Panc1 (cell line): ENCODE measurements around the gene PTPRE. TPM values are rescaled to one million over a fixed set of nuclear protein-coding genes. Genes with fewer than 3 reads are reported as not detected.

Experiments
- ATAC-seq: fragments of 200-7000 bp; cut with Tn5 transposase; 2 replicates; pipeline ENCODE4 v1.9.1; 2020; ENCODE audit warnings: mild to moderate bottlenecking, moderate library complexity
- BruUV-seq: library from RNA; stranded (reverse); fragments of 400-500 nt; replicated peaks from 2 replicates; lab custom pipeline; 2021; lab: Mats Ljungman, UMichigan
- CTCF ChIA-PET: fragments of 300-600 bp; sonication (Branson Sonifier 250); formaldehyde crosslinking; loops from one replicate; lab custom pipeline; 2022; ENCODE audit warnings: antibody characterized with exemption; lab: Charles Lee
- POLR2A ChIA-PET: fragments of 300-600 bp; sonication (Branson Sonifier 250); formaldehyde crosslinking; loops from one replicate; lab custom pipeline; 2022; ENCODE audit warnings: antibody characterized with exemption; lab: Charles Lee
- DNase-seq: peaks from one replicate; pipeline ENCODE4 v3.0.0-alpha.2; 2010; ENCODE audit warnings: low read depth, low spot score
- H3K27ac ChIP-seq: 2 replicates; pipeline ENCODE4 v1.5.1; 2011; ENCODE audit warnings: mild to moderate bottlenecking, low read length, inconsistent platforms
- H3K27me3 ChIP-seq: fragments of 200-500 bp; sonication (Bioruptor generic); 2 replicates; pipeline ENCODE4 v1.6.0; 2014; ENCODE audit warnings: low read length, inconsistent platforms; ENCODE audit not compliant: control insufficient read depth, insufficient read depth
- H3K36me3 ChIP-seq: fragments of 200-500 bp; sonication (Bioruptor generic); 2 replicates; pipeline ENCODE4 v1.5.1; 2014; ENCODE audit warnings: inconsistent platforms, mild to moderate bottlenecking, low read length, moderate library complexity; ENCODE audit not compliant: control insufficient read depth, insufficient read depth
- H3K4me1 ChIP-seq: 2 replicates; pipeline ENCODE4 v1.5.1; 2011; ENCODE audit warnings: inconsistent platforms, mild to moderate bottlenecking, low read length, moderate library complexity; ENCODE audit not compliant: control insufficient read depth, insufficient read depth
- H3K4me3 ChIP-seq, 2 experiments: 2 replicates each; pipeline ENCODE4 v1.5.1; 2011 to 2012; ENCODE audit warnings: low read depth in 2 of 2, low read length in 2 of 2, mild to moderate bottlenecking in 2 of 2, inconsistent platforms in 1 of 2, moderate library complexity in 1 of 2
- H3K9me3 ChIP-seq: fragments of 200-500 bp; sonication (Bioruptor generic); 2 replicates; pipeline ENCODE4 v1.5.1; 2014; ENCODE audit warnings: low read depth, mild to moderate bottlenecking, inconsistent platforms, low read length, moderate library complexity; ENCODE audit not compliant: control insufficient read depth, insufficient read depth
- POLR2AphosphoS5 ChIP-seq: IDR thresholded peaks from 2 replicates; pipeline ENCODE4 v1.6.1; 2012; ENCODE audit warnings: mild to moderate bottlenecking, low read depth, low read length, moderate library complexity
- SIN3A ChIP-seq: IDR thresholded peaks from 2 replicates; pipeline ENCODE4 v1.6.1; 2012; ENCODE audit warnings: low read depth, mild to moderate bottlenecking, low read length, moderate library complexity, borderline replicate concordance; ENCODE audit not compliant: insufficient read depth
- TCF7L2 ChIP-seq: IDR thresholded peaks from 2 replicates; pipeline ENCODE4 v1.6.1; 2011; ENCODE audit warnings: mild to moderate bottlenecking, low read depth, low read length, inconsistent platforms
- in situ Hi-C: cut with HindIII; loops from 2 replicates; pipeline ENCODE4 v1.10.0; 2016; ENCODE audit warnings: low sequenced_read_pairs, low pct_unique_long_range_greater_than_20kb
- intact Hi-C: fragments of 100-400 bp; cut with micrococcal nuclease; formaldehyde crosslinking; loops from one replicate; pipeline ENCODE4 v1.10.0; 2022; ENCODE audit not compliant: unreplicated experiment
- total RNA-seq: library from RNA; stranded (reverse); gene quantifications from one replicate; pipeline ENCODE4 v1.2.1, GENCODE V29; 2021; ENCODE audit not compliant: unreplicated experiment
- TF ChIP-seq, protein P1 (sequence below): fragments of 450-650 bp; IDR thresholded peaks from 2 replicates; pipeline ENCODE4 v1.5.1; 2017; ENCODE audit warnings: mild to moderate bottlenecking
- TF ChIP-seq, protein P2 (sequence below), 2 experiments: IDR thresholded peaks; 2 replicates each; pipeline ENCODE4 v1.6.1; 2011 to 2012; ENCODE audit warnings: low read depth in 2 of 2, control low read depth in 1 of 2, low read length in 1 of 2, mild to moderate bottlenecking in 1 of 2, moderate library complexity in 1 of 2; ENCODE audit not compliant: insufficient read depth in 1 of 2

PTPRE gene
- total RNA-seq, 1 experiment from 2014 or later: 0.44 TPM

GRCh38 chr10:127871631-127872010 is 35.3 kb upstream of the PTPRE start:
- Histone ChIP-seq H3K9me3 (no peaks in the 10 kb centered on the region; the same call in 1 of the 2 replicates), H3K4me3 (no peak overlapping the region), H3K27me3 (peaks cover 11% of the 10 kb centered on the region), H3K4me1 (no peaks in the 10 kb centered on the region), H3K27ac (no peak overlapping the region), H3K36me3 (no peaks in the 10 kb centered on the region)
- CTCF ChIA-PET: no interaction called here
- no TSS peak for BruUV-seq
- DNase-seq: no peak
- in situ Hi-C loops: no loop called here
- POLR2A ChIA-PET: no interaction called here
- TF ChIP-seq TCF7L2: no peak
- TF ChIP-seq, protein P1, sequence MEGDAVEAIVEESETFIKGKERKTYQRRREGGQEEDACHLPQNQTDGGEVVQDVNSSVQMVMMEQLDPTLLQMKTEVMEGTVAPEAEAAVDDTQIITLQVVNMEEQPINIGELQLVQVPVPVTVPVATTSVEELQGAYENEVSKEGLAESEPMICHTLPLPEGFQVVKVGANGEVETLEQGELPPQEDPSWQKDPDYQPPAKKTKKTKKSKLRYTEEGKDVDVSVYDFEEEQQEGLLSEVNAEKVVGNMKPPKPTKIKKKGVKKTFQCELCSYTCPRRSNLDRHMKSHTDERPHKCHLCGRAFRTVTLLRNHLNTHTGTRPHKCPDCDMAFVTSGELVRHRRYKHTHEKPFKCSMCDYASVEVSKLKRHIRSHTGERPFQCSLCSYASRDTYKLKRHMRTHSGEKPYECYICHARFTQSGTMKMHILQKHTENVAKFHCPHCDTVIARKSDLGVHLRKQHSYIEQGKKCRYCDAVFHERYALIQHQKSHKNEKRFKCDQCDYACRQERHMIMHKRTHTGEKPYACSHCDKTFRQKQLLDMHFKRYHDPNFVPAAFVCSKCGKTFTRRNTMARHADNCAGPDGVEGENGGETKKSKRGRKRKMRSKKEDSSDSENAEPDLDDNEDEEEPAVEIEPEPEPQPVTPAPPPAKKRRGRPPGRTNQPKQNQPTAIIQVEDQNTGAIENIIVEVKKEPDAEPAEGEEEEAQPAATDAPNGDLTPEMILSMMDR: no peak
- TF ChIP-seq, protein P2, sequence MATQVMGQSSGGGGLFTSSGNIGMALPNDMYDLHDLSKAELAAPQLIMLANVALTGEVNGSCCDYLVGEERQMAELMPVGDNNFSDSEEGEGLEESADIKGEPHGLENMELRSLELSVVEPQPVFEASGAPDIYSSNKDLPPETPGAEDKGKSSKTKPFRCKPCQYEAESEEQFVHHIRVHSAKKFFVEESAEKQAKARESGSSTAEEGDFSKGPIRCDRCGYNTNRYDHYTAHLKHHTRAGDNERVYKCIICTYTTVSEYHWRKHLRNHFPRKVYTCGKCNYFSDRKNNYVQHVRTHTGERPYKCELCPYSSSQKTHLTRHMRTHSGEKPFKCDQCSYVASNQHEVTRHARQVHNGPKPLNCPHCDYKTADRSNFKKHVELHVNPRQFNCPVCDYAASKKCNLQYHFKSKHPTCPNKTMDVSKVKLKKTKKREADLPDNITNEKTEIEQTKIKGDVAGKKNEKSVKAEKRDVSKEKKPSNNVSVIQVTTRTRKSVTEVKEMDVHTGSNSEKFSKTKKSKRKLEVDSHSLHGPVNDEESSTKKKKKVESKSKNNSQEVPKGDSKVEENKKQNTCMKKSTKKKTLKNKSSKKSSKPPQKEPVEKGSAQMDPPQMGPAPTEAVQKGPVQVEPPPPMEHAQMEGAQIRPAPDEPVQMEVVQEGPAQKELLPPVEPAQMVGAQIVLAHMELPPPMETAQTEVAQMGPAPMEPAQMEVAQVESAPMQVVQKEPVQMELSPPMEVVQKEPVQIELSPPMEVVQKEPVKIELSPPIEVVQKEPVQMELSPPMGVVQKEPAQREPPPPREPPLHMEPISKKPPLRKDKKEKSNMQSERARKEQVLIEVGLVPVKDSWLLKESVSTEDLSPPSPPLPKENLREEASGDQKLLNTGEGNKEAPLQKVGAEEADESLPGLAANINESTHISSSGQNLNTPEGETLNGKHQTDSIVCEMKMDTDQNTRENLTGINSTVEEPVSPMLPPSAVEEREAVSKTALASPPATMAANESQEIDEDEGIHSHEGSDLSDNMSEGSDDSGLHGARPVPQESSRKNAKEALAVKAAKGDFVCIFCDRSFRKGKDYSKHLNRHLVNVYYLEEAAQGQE (IDR thresholded peaks at IDR 0.05; ENCODE audit: insufficient read depth in 1 of 2, low read depth in 2 of 2, low read length in 1 of 2): no peak
- TF ChIP-seq POLR2AphosphoS5: no peak
- no peak for TF ChIP-seq SIN3A
- no peak for ATAC-seq
- intact Hi-C loops: no loop called here

DNA sequence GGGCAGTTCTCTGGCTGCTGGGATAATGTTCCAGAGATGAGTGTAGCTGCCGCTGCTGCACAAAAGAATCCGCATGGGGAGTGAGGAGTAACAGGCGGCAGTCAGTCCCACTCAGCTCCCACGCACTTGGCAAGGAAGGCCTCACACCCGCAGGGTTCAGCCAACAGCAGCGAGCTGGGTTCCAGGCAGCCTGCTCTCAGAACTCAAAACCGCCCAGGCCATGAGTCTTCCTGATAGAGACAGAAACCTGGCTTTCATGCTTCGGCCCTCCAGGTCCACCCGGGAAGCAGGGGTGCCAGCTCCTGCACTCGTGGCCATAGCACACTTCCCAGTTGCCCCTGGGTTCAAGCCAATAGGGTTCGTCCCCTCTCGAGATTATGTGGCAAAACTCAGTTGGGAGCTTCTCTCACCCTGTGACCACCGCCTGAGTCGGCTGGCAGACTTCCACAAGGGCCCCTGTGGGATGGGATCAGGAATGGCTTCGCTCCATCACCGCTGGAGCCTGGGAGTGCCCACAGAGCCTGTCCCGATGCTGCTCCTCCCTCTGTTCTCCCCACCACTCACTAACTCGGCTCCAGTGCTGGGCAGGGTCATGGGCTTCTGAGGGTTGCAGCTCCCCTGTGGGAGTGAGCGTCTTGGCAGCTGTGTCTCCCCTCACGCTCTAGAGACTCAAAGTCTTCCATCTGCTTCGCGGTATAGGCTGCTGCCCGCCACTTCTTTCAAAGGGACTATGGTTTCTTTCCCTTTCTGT is 34.7 kb upstream of the PTPRE start:
- no peaks in the 10 kb centered on the region for H3K4me1 ChIP-seq
- TF ChIP-seq, protein P2 (IDR thresholded peaks at IDR 0.05; ENCODE audit: insufficient read depth in 1 of 2, low read depth in 2 of 2, low read length in 1 of 2): no peak
- TF ChIP-seq SIN3A (no peak), TCF7L2 (no peak), POLR2AphosphoS5 (no peak)
- TF ChIP-seq, protein P1: no peak
- ATAC-seq (no peak), DNase-seq (no peak)
- peaks cover 16% of the 10 kb centered on the region for H3K27me3 ChIP-seq
- H3K36me3 ChIP-seq: no peaks in the 10 kb centered on the region
- in situ Hi-C loops: no loop called here
- BruUV-seq: no TSS peak
- CTCF ChIA-PET: no interaction called here
- intact Hi-C loops: no loop called here
- H3K4me3 ChIP-seq: no peak overlapping the region
- POLR2A ChIA-PET: no interaction called here
- no peaks in the 10 kb centered on the region; the same call in 1 of the 2 replicates for H3K9me3 ChIP-seq
- H3K27ac ChIP-seq: no peak overlapping the region
